B cell (primary cell): Measurements from ENCODE around the gene TEAD1. TPM values are rescaled to one million over a fixed set of nuclear protein-coding genes. Genes with fewer than 3 reads are reported as not detected.

Experiments
- ATAC-seq: fragments of 200-7000 bp; cut with Tn5 transposase; one replicate; pipeline ENCODE4 v1.10.0; 2021; ENCODE audit warnings: low read depth, mild to moderate bottlenecking, moderate number of reproducible peaks, moderate library complexity
- CTCF ChIA-PET: fragments of 350-600 bp; sonication (Branson Sonifier 250); formaldehyde crosslinking; loops from one replicate; lab custom pipeline; 2021; ENCODE audit warnings: antibody characterized with exemption, inconsistent platforms; lab: Charles Lee
- POLR2A ChIA-PET: fragments of 350-600 bp; sonication (Branson Sonifier 250); formaldehyde crosslinking; loops from one replicate; lab custom pipeline; 2021; ENCODE audit warnings: antibody characterized with exemption; lab: Charles Lee
- DNase-seq: peaks from one replicate; pipeline ENCODE4 v3.0.0; 2013
- H2AFZ ChIP-seq: 2 replicates; pipeline ENCODE4 v1.6.1; 2012; ENCODE audit warnings: mild to moderate bottlenecking, low read depth, low read length; ENCODE audit not compliant: insufficient read depth, poor library complexity, severe bottlenecking
- H3K27ac ChIP-seq, 2 donors: 1 replicate in 1 of 2; 2 replicates in 1 of 2; pipeline ENCODE4 v1.5.1; 2012 to 2013; ENCODE audit warnings: low read length in 2 of 2, mild to moderate bottlenecking in 2 of 2, moderate library complexity in 1 of 2
- H3K27me3 ChIP-seq, 4 experiments: fragments of 200-600 bp in 1 of 4; sonication (generic) in 1 of 4; replicated peaks in 1 of 4; 1 replicate in 2 of 4; 2 replicates in 2 of 4; pipeline versions ENCODE4 v1.6.1 to v1.7.0; 2013 to 2016; ENCODE audit warnings: low read length in 3 of 4, mild to moderate bottlenecking in 2 of 4, mixed read lengths in 1 of 4, moderate library complexity in 1 of 4; ENCODE audit not compliant: insufficient read depth in 4 of 4, control insufficient read depth in 3 of 4; ENCODE audit errors: control extremely low read depth in 1 of 4
- H3K36me3 ChIP-seq, 2 experiments: replicated peaks in 1 of 2; 1 replicate in 1 of 2; 2 replicates in 1 of 2; pipeline versions ENCODE4 v1.6.1 to v1.7.1; 2013; ENCODE audit warnings: low read length in 1 of 2; ENCODE audit not compliant: insufficient read depth in 2 of 2, control insufficient read depth in 1 of 2; ENCODE audit errors: control extremely low read depth in 1 of 2, extremely low read depth in 1 of 2
- H3K4me1 ChIP-seq, 2 donors: fragments of 200-600 bp in 1 of 2; sonication (generic) in 1 of 2; 1 replicate in 1 of 2; 2 replicates in 1 of 2; pipeline versions ENCODE4 v1.5.1 to v1.6.1; 2013 to 2017; ENCODE audit warnings: low read length in 2 of 2; ENCODE audit not compliant: control insufficient read depth in 2 of 2, insufficient read depth in 2 of 2
- H3K4me2 ChIP-seq: replicated peaks from 2 replicates; pipeline ENCODE3; 2012; ENCODE audit warnings: mild to moderate bottlenecking, low read depth, low read length; ENCODE audit not compliant: poor library complexity, severe bottlenecking
- H3K4me3 ChIP-seq, 5 experiments: fragments of 200-600 bp in 1 of 5; sonication (generic) in 1 of 5; 1 replicate in 3 of 5; 2 replicates in 2 of 5; pipeline versions ENCODE4 v1.5.1 to v1.7.0; 2011 to 2016; ENCODE audit warnings: low read length in 4 of 5, mild to moderate bottlenecking in 4 of 5, low read depth in 2 of 5, control low read depth in 1 of 5, moderate library complexity in 1 of 5; ENCODE audit not compliant: insufficient read depth in 1 of 5; ENCODE audit errors: control extremely low read depth in 1 of 5, extremely low read depth in 1 of 5
- H3K79me2 ChIP-seq: fragments of 200-600 bp; sonication (generic); one replicate; pipeline ENCODE4 v1.6.0; 2016; ENCODE audit warnings: low read length; ENCODE audit not compliant: control insufficient read depth, insufficient read depth
- H3K9ac ChIP-seq: fragments of 200-600 bp; sonication (generic); 2 replicates; pipeline ENCODE4 v1.6.1; 2017; ENCODE audit warnings: mild to moderate bottlenecking, low read length, moderate library complexity
- H3K9me3 ChIP-seq, 3 donors: one replicate each; pipeline versions ENCODE4 v1.6.1 to v1.7.1; 2013; ENCODE audit warnings: low read length in 2 of 3; ENCODE audit not compliant: control insufficient read depth in 2 of 3, insufficient read depth in 1 of 3; ENCODE audit errors: control extremely low read depth in 1 of 3
- H4K20me1 ChIP-seq: 2 replicates; pipeline ENCODE4 v1.6.0; 2012; ENCODE audit warnings: mild to moderate bottlenecking, low read length; ENCODE audit not compliant: insufficient read depth, control insufficient read depth, poor library complexity, severe bottlenecking
- H3K27ac Mint-ChIP-seq: one replicate; pipeline ENCODE4 v1.8.0; 2021; ENCODE audit warnings: mixed read lengths
- H3K27me3 Mint-ChIP-seq: one replicate; pipeline ENCODE4 v1.8.0; 2021; ENCODE audit warnings: mixed read lengths
- H3K4me1 Mint-ChIP-seq: one replicate; pipeline ENCODE4 v1.8.0; 2021; ENCODE audit warnings: mixed read lengths
- H3K4me3 Mint-ChIP-seq: one replicate; pipeline ENCODE4 v1.8.0; 2021; ENCODE audit warnings: mixed read lengths
- H3K9me3 Mint-ChIP-seq: one replicate; pipeline ENCODE4 v1.8.0; 2022; ENCODE audit warnings: mixed read lengths; ENCODE audit not compliant: insufficient read depth
- EZH2 ChIP-seq: IDR thresholded peaks from 2 replicates; pipeline ENCODE4 v1.6.1; 2012; ENCODE audit warnings: borderline replicate concordance, low read depth, mild to moderate bottlenecking, moderate library complexity, low read length; ENCODE audit not compliant: insufficient read depth, poor library complexity, severe bottlenecking
- WGBS: methylation state at CpG from one replicate; pipeline ENCODE4 v1.1.5; 2013; ENCODE audit warnings: missing lambda C conversion rate; ENCODE audit not compliant: insufficient coverage; 5-methylcytosine and 5-hydroxymethylcytosine counted together
- intact Hi-C: fragments of 100-400 bp; cut with micrococcal nuclease; formaldehyde crosslinking; loops from one replicate; pipeline ENCODE4 v1.10.0; 2022
- polyA plus RNA-seq: library from polyadenylated mRNA; depleted of rRNA; stranded (reverse); fragments of >200 nt; gene quantifications from 2 replicates; pipeline ENCODE4 v1.2.3, GENCODE V29; 2012
- total RNA-seq, 2 donors: library from RNA; stranded (reverse); fragments of 120-200 nt in 1 of 2; gene quantifications; 1 replicate in 1 of 2; 2 replicates in 1 of 2; pipeline versions ENCODE4 v1.2.3 to v1.2.4, GENCODE V29; 2013 to 2022
- TF ChIP-seq, protein P1 (sequence below): fragments of 200-600 bp; IDR thresholded peaks from one replicate; pipeline ENCODE4 v1.8.0; 2022; ENCODE audit warnings: antibody characterized with exemption, mild to moderate bottlenecking

Gene TEAD1
- total and polyA plus RNA-seq, 2 donors (not counting 1 experiment from before 2014, with no cell fraction given) = 0.30 TPM; not detected in 1

DNA sequence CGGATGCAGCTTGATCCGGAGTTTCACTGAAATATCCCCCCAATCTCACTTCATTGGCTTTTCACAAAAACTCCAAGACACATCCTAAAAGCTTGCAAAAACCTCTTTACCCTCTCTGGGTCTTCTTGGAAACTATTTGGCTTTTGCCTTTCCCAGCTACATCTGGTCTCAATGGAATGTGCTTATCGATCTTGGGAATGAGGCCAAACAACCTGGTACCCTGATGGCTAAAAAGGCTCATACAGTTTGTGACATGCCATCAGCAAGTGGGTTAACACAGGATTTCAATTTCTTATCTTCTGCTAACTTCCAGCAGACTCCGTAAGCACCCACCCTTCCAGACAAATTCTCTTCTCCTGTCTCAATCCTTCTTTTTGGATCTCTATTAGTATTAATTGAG is 45.9 kb upstream of the TEAD1 start:
- no peak overlapping the region for H3K9ac ChIP-seq
- ATAC-seq = no peak
- H3K27me3 ChIP-seq = no peaks in the 10 kb centered on the region
- H3K4me1 Mint-ChIP-seq = no peaks in the 10 kb centered on the region
- H3K9me3 ChIP-seq = peaks cover 0 to 6% (median 0%) of the 10 kb centered on the region in 3 donors
- no peaks in the 10 kb centered on the region for H4K20me1 ChIP-seq
- no peak overlapping the region for H3K27ac ChIP-seq
- no peaks in the 10 kb centered on the region for H3K36me3 ChIP-seq
- H3K27ac Mint-ChIP-seq = no peak overlapping the region
- ChIA-PET CTCF (no interaction called here), POLR2A (no interaction called here)
- no peaks in the 10 kb centered on the region for H3K4me1 ChIP-seq
- WGBS = 94% methylated on average over 4 of the region's 4 CpGs
- intact Hi-C loops = no loop called here
- H3K79me2 ChIP-seq = no peaks in the 10 kb centered on the region
- H3K4me3 Mint-ChIP-seq = no peak overlapping the region
- H3K9me3 Mint-ChIP-seq = peaks cover 6% of the 10 kb centered on the region
- TF ChIP-seq, protein P1, sequence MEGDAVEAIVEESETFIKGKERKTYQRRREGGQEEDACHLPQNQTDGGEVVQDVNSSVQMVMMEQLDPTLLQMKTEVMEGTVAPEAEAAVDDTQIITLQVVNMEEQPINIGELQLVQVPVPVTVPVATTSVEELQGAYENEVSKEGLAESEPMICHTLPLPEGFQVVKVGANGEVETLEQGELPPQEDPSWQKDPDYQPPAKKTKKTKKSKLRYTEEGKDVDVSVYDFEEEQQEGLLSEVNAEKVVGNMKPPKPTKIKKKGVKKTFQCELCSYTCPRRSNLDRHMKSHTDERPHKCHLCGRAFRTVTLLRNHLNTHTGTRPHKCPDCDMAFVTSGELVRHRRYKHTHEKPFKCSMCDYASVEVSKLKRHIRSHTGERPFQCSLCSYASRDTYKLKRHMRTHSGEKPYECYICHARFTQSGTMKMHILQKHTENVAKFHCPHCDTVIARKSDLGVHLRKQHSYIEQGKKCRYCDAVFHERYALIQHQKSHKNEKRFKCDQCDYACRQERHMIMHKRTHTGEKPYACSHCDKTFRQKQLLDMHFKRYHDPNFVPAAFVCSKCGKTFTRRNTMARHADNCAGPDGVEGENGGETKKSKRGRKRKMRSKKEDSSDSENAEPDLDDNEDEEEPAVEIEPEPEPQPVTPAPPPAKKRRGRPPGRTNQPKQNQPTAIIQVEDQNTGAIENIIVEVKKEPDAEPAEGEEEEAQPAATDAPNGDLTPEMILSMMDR = no peak
- TF ChIP-seq EZH2 = no peak
- DNase-seq = no peak
- H3K27me3 Mint-ChIP-seq = no peaks in the 10 kb centered on the region
- no peak overlapping the region for H3K4me3 ChIP-seq
- H2AFZ ChIP-seq = no peak overlapping the region
- no peak overlapping the region for H3K4me2 ChIP-seq

DNA sequence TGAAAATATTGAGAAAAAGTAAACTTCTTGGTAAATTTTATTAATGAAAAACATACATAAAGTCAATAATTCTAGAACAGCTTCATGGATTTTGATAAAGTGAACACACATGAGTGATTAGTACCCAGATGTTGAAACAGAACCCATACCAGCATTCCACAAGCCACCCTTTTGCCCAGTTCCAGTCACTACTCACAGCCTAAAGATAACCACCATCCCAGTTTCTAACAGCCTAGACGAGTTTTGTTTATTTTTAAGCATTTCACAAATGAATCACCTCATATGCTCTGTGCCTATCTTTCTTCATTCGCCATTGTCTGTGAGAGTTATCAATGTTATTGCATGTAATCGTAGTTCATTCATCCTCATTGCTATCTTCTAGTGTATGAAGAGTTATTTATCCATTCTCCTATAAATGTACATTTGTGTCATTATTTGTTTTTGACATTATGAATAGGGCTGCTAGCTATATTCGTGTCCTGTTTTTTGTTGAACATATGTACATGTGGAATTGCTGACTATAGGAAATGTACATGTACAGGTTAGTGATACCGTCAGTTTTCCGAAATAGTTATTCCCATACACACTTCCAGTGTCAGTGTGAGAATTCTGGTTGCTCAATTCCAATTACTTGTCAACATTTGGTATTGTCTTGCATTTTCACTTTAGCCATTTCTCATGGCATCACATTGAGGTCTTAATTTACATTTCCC is 44.5 kb upstream of the TEAD1 start:
- Mint-ChIP-seq H3K27me3 (no peaks in the 10 kb centered on the region), H3K27ac (no peak overlapping the region), H3K4me1 (no peaks in the 10 kb centered on the region), H3K9me3 (no peaks in the 10 kb centered on the region), H3K4me3 (no peak overlapping the region)
- Histone ChIP-seq H4K20me1 (no peaks in the 10 kb centered on the region), H3K27me3 (no peaks in the 10 kb centered on the region), H2AFZ (no peak overlapping the region), H3K36me3 (no peaks in the 10 kb centered on the region), H3K79me2 (no peaks in the 10 kb centered on the region), H3K4me3 (no peak overlapping the region), H3K9ac (no peak overlapping the region), H3K9me3 (no peaks in the 10 kb centered on the region), H3K4me2 (no peak overlapping the region), H3K27ac (no peak overlapping the region), H3K4me1 (no peaks in the 10 kb centered on the region)
- no CpG with 5 or more reads among the region's 6 CpGs for WGBS
- ATAC-seq (no peak), DNase-seq (no peak)
- CTCF ChIA-PET = no interaction called here
- TF ChIP-seq EZH2 = no peak
- TF ChIP-seq, protein P1 = no peak
- intact Hi-C loops = no loop called here
- POLR2A ChIA-PET = no interaction called here
